Neural cell (in vitro differentiated cells): Measurements from ENCODE around the gene HUS1B.

Source experiments
- CTCF ChIP-seq: fragments of 450-650 bp; IDR thresholded peaks from 2 replicates; pipeline ENCODE4 v1.5.1; 2014; ENCODE audit warnings: antibody characterized with exemption, mild to moderate bottlenecking, moderate library complexity; ENCODE audit not compliant: poor library complexity, severe bottlenecking
- EP300 ChIP-seq: fragments of 450-650 bp; conservative IDR thresholded peaks from 2 replicates; pipeline ENCODE4 v1.6.1; 2014; ENCODE audit warnings: antibody characterized with exemption, mild to moderate bottlenecking, moderate library complexity; ENCODE audit not compliant: poor library complexity, severe bottlenecking
- RAD21 ChIP-seq: fragments of 450-650 bp; conservative IDR thresholded peaks from 2 replicates; pipeline ENCODE4 v1.6.1; 2014; ENCODE audit warnings: antibody characterized with exemption, mild to moderate bottlenecking, moderate library complexity

DNA sequence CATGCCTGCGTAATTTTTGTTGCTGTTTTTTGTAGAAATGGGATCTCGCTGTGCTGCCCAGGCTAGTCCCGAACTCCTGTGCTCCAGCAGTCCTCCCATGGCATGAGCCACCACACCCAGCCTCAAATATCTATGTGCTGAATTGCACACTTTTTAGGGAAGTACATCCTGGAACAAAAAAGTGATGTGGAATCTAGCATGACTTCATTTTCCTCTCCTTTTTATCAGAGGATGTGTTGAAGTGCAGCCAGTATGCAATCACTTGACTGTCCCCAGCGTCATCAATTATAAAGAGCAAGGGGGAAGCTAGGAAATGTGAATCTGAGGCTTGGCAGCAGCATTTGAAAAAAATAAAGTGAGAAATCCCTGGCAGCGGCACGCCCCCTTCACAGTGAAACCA, 42.4 kb upstream of the HUS1B start:
- no peak for TF ChIP-seq CTCF
- TF ChIP-seq EP300: no peak
- TF ChIP-seq RAD21: no peak
